Activated CD4-positive, alpha-beta memory T cell treated with anti-CD3 and anti-CD28 coated beads for 36 hours (primary cell): ENCODE data around the gene APBB3. TPM values are rescaled to one million over a fixed set of nuclear protein-coding genes. Genes with fewer than 3 reads are reported as not detected.
"Not testable (repeated sequence)": the region's sequence is repeated elsewhere in the genome, so short reads cannot be mapped to it uniquely, and the experiment has no call there.

Source experiments
- CTCF ChIA-PET: fragments of 350-600 bp; sonication (Branson Sonifier 250); formaldehyde crosslinking; loops from one replicate; lab custom pipeline; 2021; ENCODE audit warnings: antibody characterized with exemption, inconsistent platforms; lab: Charles Lee
- POLR2A ChIA-PET: fragments of 350-600 bp; sonication (Branson Sonifier 250); formaldehyde crosslinking; loops from one replicate; lab custom pipeline; 2021; ENCODE audit warnings: antibody characterized with exemption; lab: Charles Lee
- DNase-seq: peaks from one replicate; pipeline ENCODE4 v3.0.0-alpha.2; 2020
- H3K27ac Mint-ChIP-seq: one replicate; pipeline ENCODE4 v1.8.0; 2021; ENCODE audit warnings: mixed read lengths
- H3K27me3 Mint-ChIP-seq: one replicate; pipeline ENCODE4 v1.8.0; 2021; ENCODE audit warnings: mixed read lengths
- H3K36me3 Mint-ChIP-seq: one replicate; pipeline ENCODE4 v1.8.0; 2021; ENCODE audit warnings: mixed read lengths
- H3K4me1 Mint-ChIP-seq: one replicate; pipeline ENCODE4 v1.8.0; 2021; ENCODE audit warnings: low read depth, mixed read lengths
- H3K4me3 Mint-ChIP-seq: one replicate; pipeline ENCODE4 v1.8.0; 2021; ENCODE audit warnings: mild to moderate bottlenecking, mixed read lengths
- H3K9me3 Mint-ChIP-seq: one replicate; pipeline ENCODE4 v1.8.0; 2021; ENCODE audit warnings: mixed read lengths
- intact Hi-C: fragments of 100-400 bp; cut with micrococcal nuclease; formaldehyde crosslinking; loops from one replicate; pipeline ENCODE4 v1.15.1; 2023
- total RNA-seq, 2 experiments: library from RNA; stranded (reverse); gene quantifications; one replicate each; pipeline ENCODE4 v1.2.3, GENCODE V29; 2021

Gene APBB3, protein sequence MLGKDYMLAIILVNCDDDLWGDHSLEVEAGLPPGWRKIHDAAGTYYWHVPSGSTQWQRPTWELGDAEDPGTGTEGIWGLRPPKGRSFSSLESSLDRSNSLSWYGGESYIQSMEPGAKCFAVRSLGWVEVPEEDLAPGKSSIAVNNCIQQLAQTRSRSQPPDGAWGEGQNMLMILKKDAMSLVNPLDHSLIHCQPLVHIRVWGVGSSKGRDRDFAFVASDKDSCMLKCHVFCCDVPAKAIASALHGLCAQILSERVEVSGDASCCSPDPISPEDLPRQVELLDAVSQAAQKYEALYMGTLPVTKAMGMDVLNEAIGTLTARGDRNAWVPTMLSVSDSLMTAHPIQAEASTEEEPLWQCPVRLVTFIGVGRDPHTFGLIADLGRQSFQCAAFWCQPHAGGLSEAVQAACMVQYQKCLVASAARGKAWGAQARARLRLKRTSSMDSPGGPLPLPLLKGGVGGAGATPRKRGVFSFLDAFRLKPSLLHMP
- total RNA-seq, result 10 to 100 TPM; 16.3 to 16.8 TPM

DNA sequence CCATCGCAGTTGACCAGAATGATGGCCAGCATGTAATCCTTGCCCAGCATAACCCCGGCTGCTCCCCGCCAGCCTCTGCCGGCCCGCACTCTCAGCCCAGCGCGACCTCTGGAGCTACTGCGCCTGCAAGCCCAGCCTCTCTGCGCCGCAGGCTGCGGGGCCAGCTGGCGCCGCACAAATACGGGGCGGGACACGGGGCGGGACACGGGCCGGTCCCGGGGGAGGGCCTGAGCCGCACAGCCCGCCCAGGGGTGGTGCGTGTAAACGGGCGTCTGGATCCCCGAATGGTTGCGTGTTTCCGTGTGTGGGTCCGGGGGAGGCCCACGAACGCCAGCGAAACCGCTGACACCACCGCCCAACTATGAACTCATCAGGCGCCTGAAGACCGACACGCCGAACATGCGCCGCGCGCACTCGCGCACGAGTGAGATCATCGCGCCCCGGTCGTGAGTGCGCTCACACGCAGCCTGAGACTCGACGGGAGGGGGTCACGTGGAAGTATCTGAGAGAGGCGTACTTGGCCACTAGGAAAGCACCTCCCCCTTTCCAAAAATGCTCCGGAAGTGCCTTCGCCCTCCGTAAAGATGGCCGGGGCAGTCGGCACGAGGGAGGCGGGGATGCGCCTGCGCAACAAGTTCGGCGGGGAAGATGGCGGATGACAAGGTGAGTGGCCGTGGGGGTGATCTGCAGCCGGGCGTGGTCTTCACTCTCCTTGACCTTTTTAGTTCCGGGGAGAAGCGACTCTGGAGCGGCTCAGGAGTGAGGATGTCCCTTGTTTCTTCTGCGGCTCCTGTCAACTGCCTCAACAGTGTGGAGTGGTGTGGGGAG lies at the start of gene APBB3, which contains the start of gene SLC35A4:
Gene APBB3 (minus strand): TSS at position 403 of the 828 bp plus-strand sequence. CDS start 353 bp downstream, at position 50.
Gene SLC35A4 (plus strand): TSS at position 633 of the 828 bp plus-strand sequence. CDS start 2,342 bp downstream, outside the sequence.
- Mint-ChIP-seq H3K4me1 (peaks cover 47% of the 10 kb centered on the region), H3K27ac (peak within 1 kb of the TSS; percentile 93), H3K9me3 (no peaks in the 10 kb centered on the region), H3K4me3 (peak within 1 kb of the TSS; percentile 91), H3K36me3 (peaks cover 21% of the 10 kb centered on the region), H3K27me3 (no peaks in the 10 kb centered on the region)
- POLR2A ChIA-PET, result interaction anchor here (0.5 to 1.9 kb wide), 10 partner anchors 14 to 457 kb away, joined by 3 to 6 read pairs (median 4); partner anchors contain the start of genes EIF4EBP3, HARS1, HARS2 and HBEGF
- CTCF ChIA-PET, result interaction anchor here (1.5 to 4.4 kb wide), 3 partner anchors 16 to 83 kb away, joined by 5 to 24 read pairs (median 14); partner anchors contain the start of genes EIF4EBP3, IK and NDUFA2
- intact Hi-C loops, result loop anchor here (1.0 to 5.0 kb wide), 6 partner anchors 17 to 312 kb away; partner anchors contain the start of genes ANKHD1, EIF4EBP3, TMCO6 and ZMAT2
- DNase-seq, result peak; percentile 98

DNA sequence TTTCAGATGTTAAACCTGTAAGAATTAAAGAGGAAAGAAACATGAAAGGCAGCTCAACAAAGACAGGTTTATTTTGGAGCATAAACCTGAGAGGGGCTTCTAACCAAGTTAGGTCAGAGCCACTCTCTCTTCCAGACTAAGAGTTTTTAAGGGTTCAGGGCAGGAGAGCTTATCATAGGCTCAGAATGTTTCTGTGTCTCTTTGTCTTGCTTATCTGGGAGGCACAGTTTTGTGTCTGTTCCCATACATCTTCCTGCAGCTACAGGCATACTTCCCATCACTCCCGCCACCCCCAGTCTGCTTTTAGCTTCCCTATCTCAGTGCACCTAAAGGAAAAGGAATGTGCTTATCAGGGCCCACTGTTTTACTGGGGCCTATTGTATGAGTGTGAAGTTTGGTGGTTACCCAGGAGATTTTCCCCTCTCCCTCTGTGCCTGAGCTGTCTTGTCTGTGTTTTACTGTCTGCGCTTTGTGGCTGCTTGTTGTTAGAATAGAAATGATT lies 46.7 kb upstream of the APBB3 start:
- POLR2A ChIA-PET, result no interaction called here
- H3K4me1 Mint-ChIP-seq, result peaks cover 9% of the 10 kb centered on the region
- H3K36me3 Mint-ChIP-seq, result no peaks in the 10 kb centered on the region
- H3K27me3 Mint-ChIP-seq, result peaks cover 6% of the 10 kb centered on the region
- H3K9me3 Mint-ChIP-seq, result no peaks in the 10 kb centered on the region
- CTCF ChIA-PET, result no interaction called here
- H3K27ac Mint-ChIP-seq, result no peak overlapping the region
- H3K4me3 Mint-ChIP-seq, result no peak overlapping the region
- no peak for DNase-seq
- intact Hi-C loops, result no loop called here

DNA sequence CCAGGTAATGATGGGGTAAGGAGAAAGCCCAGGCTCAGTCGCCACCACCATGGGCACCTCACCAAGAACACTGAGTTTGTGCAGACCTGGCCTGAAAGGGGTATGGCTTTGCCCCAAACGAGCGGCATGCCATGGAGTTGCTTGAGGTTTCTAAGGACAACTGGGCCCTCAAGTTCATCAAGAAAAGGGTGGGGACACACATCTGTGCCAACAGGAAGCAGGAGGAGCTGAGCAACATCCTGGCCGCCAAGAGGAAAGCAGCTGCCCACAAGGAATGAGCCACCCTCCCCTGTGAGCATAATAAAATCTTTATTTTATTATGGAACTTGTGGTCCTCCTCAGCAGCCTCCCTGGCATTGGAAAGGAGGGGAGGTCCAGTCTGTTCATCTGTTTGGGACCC lies 44.7 kb upstream of the APBB3 start:
- intact Hi-C loops, result no loop called here
- ChIA-PET POLR2A (no interaction called here), CTCF (interaction anchor here (0.6 to 0.7 kb wide), 2 partner anchors 93 to 131 kb away, joined by 3 to 4 read pairs; no protein-coding TSS in a partner anchor)
- peaks cover 6% of the 10 kb centered on the region for H3K27me3 Mint-ChIP-seq
- no peaks in the 10 kb centered on the region for H3K36me3 Mint-ChIP-seq
- DNase-seq, result no peak
- H3K4me3 Mint-ChIP-seq, result no peak overlapping the region
- no peak overlapping the region for H3K27ac Mint-ChIP-seq
- no peaks in the 10 kb centered on the region for H3K9me3 Mint-ChIP-seq
- peaks cover 9% of the 10 kb centered on the region for H3K4me1 Mint-ChIP-seq

DNA sequence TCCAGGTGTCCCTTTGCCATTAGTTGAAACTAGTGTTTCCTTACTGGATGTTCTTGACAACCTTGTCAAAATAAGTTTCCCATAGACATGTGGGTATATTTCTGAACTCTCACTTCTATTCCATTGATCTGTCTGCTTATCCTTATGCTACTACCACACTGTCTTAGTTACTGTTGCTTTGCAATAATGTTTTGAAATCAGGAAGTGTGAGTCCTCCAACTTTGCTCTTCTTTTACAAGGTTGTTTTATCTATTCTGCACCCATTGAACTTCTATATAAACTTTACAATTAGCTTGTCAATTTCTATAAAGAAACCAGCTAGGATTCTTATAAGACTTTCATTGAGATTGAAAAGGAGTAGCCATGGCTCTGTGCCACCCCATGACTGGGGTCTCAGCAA lies 44.3 kb upstream of the APBB3 start:
- Mint-ChIP-seq H3K36me3 (no peaks in the 10 kb centered on the region), H3K27ac (no peak overlapping the region), H3K9me3 (no peaks in the 10 kb centered on the region), H3K27me3 (peaks cover 6% of the 10 kb centered on the region), H3K4me1 (peaks cover 9% of the 10 kb centered on the region), H3K4me3 (no peak overlapping the region)
- DNase-seq, result no peak
- POLR2A ChIA-PET, result no interaction called here
- CTCF ChIA-PET, result no interaction called here
- intact Hi-C loops, result no loop called here

DNA sequence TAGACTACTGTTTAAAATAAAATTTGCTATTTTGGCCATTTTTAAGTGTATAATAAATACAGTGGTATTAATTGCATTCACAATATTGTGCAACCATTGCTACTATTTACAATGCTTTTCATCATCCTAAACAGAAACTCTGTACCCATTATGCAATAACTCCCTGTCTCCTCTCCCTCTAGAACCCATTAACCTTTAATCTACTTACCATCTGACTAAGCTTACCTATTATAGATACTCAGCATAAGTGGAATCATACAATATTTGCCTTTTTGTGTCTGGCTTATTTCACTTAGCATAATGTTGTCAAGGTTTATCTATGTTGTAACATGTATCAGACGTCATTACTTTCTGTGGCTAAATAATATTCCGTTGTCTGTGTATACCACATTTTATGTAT lies 42.6 kb upstream of the APBB3 start:
- Mint-ChIP-seq H3K9me3 (no peaks in the 10 kb centered on the region), H3K27ac (no peak overlapping the region), H3K4me1 (peaks cover 4% of the 10 kb centered on the region), H3K4me3 (no peak overlapping the region), H3K27me3 (no peaks in the 10 kb centered on the region), H3K36me3 (no peaks in the 10 kb centered on the region)
- intact Hi-C loops, result no loop called here
- ChIA-PET POLR2A (no interaction called here), CTCF (interaction anchor here (1.0 to 1.7 kb wide), 3 partner anchors 28 to 244 kb away, joined by 3 to 4 read pairs (median 3); no protein-coding TSS in a partner anchor)
- no peak for DNase-seq

DNA sequence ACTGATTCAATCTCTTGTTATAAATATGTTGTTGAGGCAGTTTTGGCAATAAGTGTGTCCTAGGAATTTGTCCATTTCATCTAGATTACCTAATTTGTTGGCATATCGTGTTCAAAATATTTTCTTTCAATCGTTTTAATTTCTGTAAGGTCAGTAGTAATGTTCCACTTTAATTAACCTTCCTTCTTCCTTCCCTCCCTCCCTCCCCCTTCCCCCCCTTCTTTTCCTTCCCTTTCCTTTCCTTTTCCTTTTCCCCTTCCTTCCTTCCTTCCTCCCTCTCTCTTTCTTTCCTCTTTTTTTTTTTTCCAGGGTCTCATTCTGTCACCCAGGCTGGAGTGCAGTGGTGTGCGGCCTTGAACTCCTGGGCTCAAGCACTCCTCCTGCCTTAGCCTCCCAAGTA lies 41.5 kb upstream of the APBB3 start:
- ChIA-PET CTCF (no interaction called here), POLR2A (no interaction called here)
- DNase-seq, result no peak
- no peaks in the 10 kb centered on the region for H3K27me3 Mint-ChIP-seq
- no peak overlapping the region for H3K27ac Mint-ChIP-seq
- no peak overlapping the region for H3K4me3 Mint-ChIP-seq
- no peaks in the 10 kb centered on the region for H3K9me3 Mint-ChIP-seq
- no peaks in the 10 kb centered on the region for H3K36me3 Mint-ChIP-seq
- no peaks in the 10 kb centered on the region for H3K4me1 Mint-ChIP-seq
- intact Hi-C loops, result no loop called here

DNA sequence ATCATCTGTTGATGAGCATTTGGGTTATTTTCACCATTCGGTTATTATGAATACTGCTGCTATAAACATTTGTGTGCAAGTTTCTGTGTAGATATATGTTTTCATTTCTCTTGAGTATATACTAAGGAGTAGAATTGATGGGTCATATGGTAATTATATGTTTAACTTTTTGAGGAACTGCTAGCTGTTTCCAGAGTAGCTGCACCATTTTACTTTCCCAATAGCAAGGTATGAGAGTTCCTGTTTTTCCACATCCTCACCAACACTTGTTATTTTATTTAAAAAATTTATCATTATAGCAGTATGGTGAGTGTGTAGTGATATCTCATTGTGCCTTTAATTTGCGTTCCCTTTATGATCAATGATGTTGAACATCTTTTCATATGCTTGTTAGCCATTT lies 39.3 kb upstream of the APBB3 start:
- no peak overlapping the region for H3K27ac Mint-ChIP-seq
- POLR2A ChIA-PET, result no interaction called here
- no peaks in the 10 kb centered on the region for H3K36me3 Mint-ChIP-seq

DNA sequence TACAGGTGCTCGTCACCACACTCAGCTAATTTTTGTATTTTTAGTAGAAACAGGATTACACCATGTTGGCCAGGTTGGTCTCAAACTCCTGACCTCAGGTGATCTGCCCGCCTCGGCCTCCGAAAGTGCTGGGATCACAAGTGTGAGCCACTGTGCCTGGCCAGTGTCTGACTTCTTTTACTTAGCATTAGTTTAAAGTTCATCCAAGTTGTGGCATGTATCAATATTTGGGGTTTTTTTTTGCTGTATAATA lies 39.0 kb upstream of the APBB3 start:
- H3K27me3 Mint-ChIP-seq, CTCF ChIA-PET, H3K4me3 Mint-ChIP-seq, POLR2A ChIA-PET, intact Hi-C loops, H3K9me3 Mint-ChIP-seq, H3K27ac Mint-ChIP-seq, H3K4me1 Mint-ChIP-seq, DNase-seq, H3K36me3 Mint-ChIP-seq: not testable (repeated sequence)

More for the DNA sequence above, 39.3 kb upstream of the APBB3 start:
- intact Hi-C loops, result no loop called here
- Mint-ChIP-seq H3K9me3 (no peaks in the 10 kb centered on the region), H3K4me3 (no peak overlapping the region), H3K27me3 (no peaks in the 10 kb centered on the region), H3K4me1 (no peaks in the 10 kb centered on the region)
- no peak for DNase-seq
- CTCF ChIA-PET, result interaction anchor here (0.5 kb wide), 1 partner anchor 139 kb away, joined by 3 read pairs; no protein-coding TSS in a partner anchor

DNA sequence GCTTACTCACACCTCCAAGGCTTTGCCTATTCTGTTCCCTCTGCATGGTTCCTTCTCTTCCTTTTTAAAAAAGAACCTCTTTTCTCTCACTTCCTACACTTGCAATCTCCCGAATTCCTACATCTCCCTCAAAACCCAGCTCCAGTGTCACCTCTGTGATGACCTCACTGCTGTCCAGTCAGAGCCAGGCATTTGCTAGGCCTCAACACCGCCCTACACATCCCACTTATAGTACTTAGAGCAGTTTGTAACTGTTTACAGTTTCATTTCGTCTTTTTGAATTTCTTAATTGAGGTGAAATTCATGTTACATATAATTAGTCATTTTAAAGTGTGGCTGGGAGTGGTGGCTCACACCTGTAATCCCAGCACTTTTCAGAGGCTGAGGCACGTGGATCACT lies 37.7 kb upstream of the APBB3 start:
- POLR2A ChIA-PET, result no interaction called here
- intact Hi-C loops, result no loop called here
- Mint-ChIP-seq H3K9me3 (no peaks in the 10 kb centered on the region), H3K27ac (no peak overlapping the region), H3K36me3 (no peaks in the 10 kb centered on the region), H3K4me1 (no peaks in the 10 kb centered on the region), H3K27me3 (no peaks in the 10 kb centered on the region), H3K4me3 (no peak overlapping the region)
- CTCF ChIA-PET, result no interaction called here
- DNase-seq, result no peak

DNA sequence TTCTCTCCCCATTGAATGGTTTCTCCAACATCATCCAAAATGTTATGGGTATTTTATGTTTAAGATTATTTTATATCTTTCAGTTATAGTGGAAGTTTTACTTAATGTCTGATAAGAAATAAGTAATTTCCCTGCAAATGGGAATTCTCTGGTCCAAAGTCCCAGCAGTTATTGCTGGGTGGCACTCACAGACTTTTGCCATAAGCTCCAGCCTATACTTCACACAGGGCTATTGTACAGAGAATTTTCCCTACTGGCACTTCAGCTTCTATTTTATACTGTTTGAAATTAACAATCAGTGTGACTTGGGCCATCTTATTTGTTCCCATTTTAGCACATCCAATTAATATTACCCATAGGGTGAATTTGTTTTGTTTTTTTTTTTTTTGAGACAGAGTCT lies 35.7 kb upstream of the APBB3 start:
- Mint-ChIP-seq H3K27ac (no peak overlapping the region), H3K9me3 (no peaks in the 10 kb centered on the region), H3K27me3 (no peaks in the 10 kb centered on the region), H3K4me3 (no peak overlapping the region), H3K36me3 (no peaks in the 10 kb centered on the region), H3K4me1 (no peaks in the 10 kb centered on the region)
- ChIA-PET CTCF (no interaction called here), POLR2A (no interaction called here)
- no peak for DNase-seq
- intact Hi-C loops, result no loop called here

DNA sequence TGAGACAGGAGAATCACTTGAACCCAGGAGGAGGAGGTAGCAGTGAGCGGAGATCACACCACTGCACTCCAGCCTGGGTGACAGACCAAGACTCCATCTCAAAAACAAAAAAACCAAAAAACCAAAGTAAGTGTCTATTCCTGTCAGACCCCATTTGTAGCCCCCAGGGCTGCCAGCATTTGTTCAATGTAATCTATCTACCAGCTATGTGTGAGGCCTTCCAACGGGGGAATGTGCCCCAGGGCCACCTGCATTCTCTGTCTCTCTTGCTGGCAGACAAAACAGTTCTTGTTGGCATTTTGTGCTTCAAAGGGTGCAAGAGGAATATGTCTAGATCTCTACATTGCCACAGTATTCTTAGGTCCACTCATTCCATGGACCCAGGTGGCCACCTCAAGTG lies 34.4 kb upstream of the APBB3 start:
- Mint-ChIP-seq H3K4me3 (no peak overlapping the region), H3K27me3 (no peaks in the 10 kb centered on the region), H3K27ac (no peak overlapping the region), H3K36me3 (no peaks in the 10 kb centered on the region), H3K9me3 (no peaks in the 10 kb centered on the region), H3K4me1 (no peaks in the 10 kb centered on the region)
- no peak for DNase-seq
- ChIA-PET POLR2A (no interaction called here), CTCF (no interaction called here)
- intact Hi-C loops, result no loop called here

DNA sequence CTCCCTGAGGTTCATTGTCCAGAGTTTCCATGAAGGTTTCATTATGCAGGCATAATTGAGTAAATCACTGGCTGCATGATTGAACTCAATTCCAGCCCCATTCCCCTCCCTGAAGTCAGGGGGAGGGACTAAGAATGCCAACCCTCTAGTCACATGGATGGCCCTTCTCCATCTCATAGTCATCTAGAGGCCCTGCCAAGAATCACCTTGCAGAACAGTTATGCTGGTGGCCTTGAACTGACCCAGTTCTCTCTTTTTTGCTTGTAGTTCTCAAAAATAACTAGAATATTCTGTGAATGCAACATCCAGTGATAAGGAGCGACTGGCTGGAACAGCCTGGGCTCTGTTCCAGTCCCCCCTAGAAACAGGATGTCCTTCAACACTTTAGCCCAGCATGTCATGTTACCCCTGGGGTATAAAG lies 31.9 kb upstream of the APBB3 start:
- ChIA-PET CTCF (interaction anchor here (1.2 kb wide), 1 partner anchor 102 kb away, joined by 3 read pairs; no protein-coding TSS in a partner anchor), POLR2A (no interaction called here)
- H3K36me3 Mint-ChIP-seq, result no peaks in the 10 kb centered on the region
- DNase-seq, result no peak
- H3K9me3 Mint-ChIP-seq, result no peaks in the 10 kb centered on the region
- no peak overlapping the region for H3K4me3 Mint-ChIP-seq
- H3K27ac Mint-ChIP-seq, result no peak overlapping the region
- no peaks in the 10 kb centered on the region for H3K4me1 Mint-ChIP-seq
- intact Hi-C loops, result no loop called here
- H3K27me3 Mint-ChIP-seq, result no peaks in the 10 kb centered on the region
